Body of pancreas (tissue), 4 donors: ENCODE data around the gene DMKN. TPM values are rescaled to one million over a fixed set of nuclear protein-coding genes. Genes with fewer than 3 reads are reported as not detected.
A peak's percentile ranks its signal among the peaks of the same experiment; 100 is the strongest.

Source experiments
- ATAC-seq: fragments of 150-250 bp; one replicate; pipeline ENCODE4 v1.9.1; 2016
- DNase-seq, 4 donors: peaks; one replicate each; pipeline ENCODE4 v3.0.0-alpha.2; 2019
- H3K27ac ChIP-seq, 4 donors: fragments of 200-600 bp; sonication (generic); 1 replicate in 3 of 4; 2 replicates in 1 of 4; pipeline versions ENCODE4 v1.5.1 to v1.6.1; 2016 to 2019; ENCODE audit warnings: mild to moderate bottlenecking in 1 of 4, mixed read lengths in 1 of 4, moderate library complexity in 1 of 4
- H3K27me3 ChIP-seq, 2 donors: fragments of 200-600 bp; sonication (generic); one replicate each; pipeline ENCODE4 v1.6.0; 2016; ENCODE audit warnings: mild to moderate bottlenecking in 1 of 2
- H3K36me3 ChIP-seq, 2 donors: fragments of 200-600 bp; sonication (generic); replicated peaks in 1 of 2; 2 replicates each; pipeline ENCODE4 v1.5.1; 2016; ENCODE audit warnings: low read depth in 2 of 2; ENCODE audit not compliant: insufficient read depth in 1 of 2
- H3K4me1 ChIP-seq: fragments of 200-600 bp; sonication (generic); one replicate; pipeline ENCODE4 v1.6.0; 2016
- H3K4me3 ChIP-seq, 2 donors: fragments of 200-600 bp; sonication (generic); 1 replicate in 1 of 2; 2 replicates in 1 of 2; pipeline ENCODE4 v1.5.1; 2016 to 2019
- H3K9me3 ChIP-seq, 3 donors: fragments of 200-600 bp; sonication (generic); 1 replicate in 2 of 3; 2 replicates in 1 of 3; pipeline ENCODE4 v1.5.1; 2016
- CTCF ChIP-seq, 7 experiments: fragments of 450-650 bp in 4 of 7; fragments of 200-600 bp in 3 of 7; sonication (generic) in 3 of 7; IDR thresholded peaks; one replicate each; pipeline ENCODE4 v1.5.1; 2016 to 2019; ENCODE audit warnings: antibody characterized with exemption in 7 of 7
- POLR2A ChIP-seq, 3 donors: fragments of 450-650 bp; IDR thresholded peaks; one replicate each; pipeline ENCODE4 v1.6.1; 2016; ENCODE audit warnings: antibody characterized with exemption in 3 of 3, mild to moderate bottlenecking in 2 of 3
- WGBS, 2 donors: methylation state at CpG; one replicate each; pipeline ENCODE4 v1.1.5; 2017; 5-methylcytosine and 5-hydroxymethylcytosine counted together
- intact Hi-C: fragments of 100-400 bp; cut with DNase I; formaldehyde crosslinking; loops from one replicate; pipeline ENCODE4 v1.15.1; 2023
- total RNA-seq, 2 donors: library from RNA; depleted of rRNA; stranded (reverse); fragments of >200 nt; gene quantifications; one replicate each; pipeline ENCODE4 v1.1.0, GENCODE V29; 2016

Gene DMKN
- total RNA-seq, 2 donors from 2014 or later: 146 TPM

GRCh38 chr19:35455616-35456201 lies 57.7 kb downstream of the DMKN start:
- intact Hi-C loops: no loop called here
- DNase-seq (no peak), ATAC-seq (no peak)
- no peak for TF ChIP-seq CTCF (IDR thresholded peaks at IDR 0.05)
- TF ChIP-seq POLR2A (IDR thresholded peaks at IDR 0.05): no peak
- H3K9me3 ChIP-seq: no peaks in the 10 kb centered on the region
- peaks cover 19% of the 10 kb centered on the region for H3K4me1 ChIP-seq
- no peaks in the 10 kb centered on the region for H3K36me3 ChIP-seq
- WGBS, 2 donors: 73 to 87% methylated on average over 3 of the region's 3 CpGs
- H3K27ac ChIP-seq: no peak overlapping the region
- H3K27me3 ChIP-seq: no peaks in the 10 kb centered on the region
- no peak overlapping the region for H3K4me3 ChIP-seq

- no peak for ATAC-seq
- no peak overlapping the region for H3K27ac ChIP-seq
These were observed 58.8 kb downstream of the DMKN start for GRCh38 chr19:35454663-35455062.

GRCh38 chr19:35451338-35452096 lies 61.9 kb downstream of the DMKN start:
- H3K27ac ChIP-seq: no peak overlapping the region
- 84 to 93% methylated on average over 7 of the region's 7 CpGs for WGBS, 2 donors
- H3K9me3 ChIP-seq: no peaks in the 10 kb centered on the region
- ATAC-seq: no peak
- DNase-seq: no peak
- H3K4me3 ChIP-seq: no peak overlapping the region
- no peaks in the 10 kb centered on the region for H3K36me3 ChIP-seq
- peaks cover 8% of the 10 kb centered on the region for H3K4me1 ChIP-seq
- no peak for TF ChIP-seq POLR2A (IDR thresholded peaks at IDR 0.05)
- TF ChIP-seq CTCF (IDR thresholded peaks at IDR 0.05): no peak
- intact Hi-C loops: no loop called here
- H3K27me3 ChIP-seq: peaks cover 0 to 5% of the 10 kb centered on the region in 2 donors

More at GRCh38 chr19:35454663-35455062, 58.8 kb downstream of the DMKN start:
- no peak for DNase-seq
- Histone ChIP-seq H3K9me3 (no peaks in the 10 kb centered on the region), H3K4me3 (no peak overlapping the region), H3K4me1 (peaks cover 14% of the 10 kb centered on the region), H3K27me3 (peaks cover 0 to 5% of the 10 kb centered on the region in 2 donors), H3K36me3 (no peaks in the 10 kb centered on the region)
- TF ChIP-seq CTCF (IDR thresholded peaks at IDR 0.05) (no peak), POLR2A (IDR thresholded peaks at IDR 0.05) (no peak)
- WGBS, 2 donors: 85 to 92% methylated on average over 2 of the region's 2 CpGs
- intact Hi-C loops: no loop called here

- Histone ChIP-seq H3K4me1 (peaks cover 8% of the 10 kb centered on the region), H3K9me3 (no peaks in the 10 kb centered on the region), H3K4me3 (no peak overlapping the region), H3K27me3 (peaks cover 0 to 5% of the 10 kb centered on the region in 2 donors), H3K36me3 (no peaks in the 10 kb centered on the region), H3K27ac (no peak overlapping the region)
- TF ChIP-seq POLR2A (IDR thresholded peaks at IDR 0.05): no peak
- no peak for TF ChIP-seq CTCF (IDR thresholded peaks at IDR 0.05)
- DNase-seq (peak in 1 of 4 donors; percentile 26), ATAC-seq (no peak)
- WGBS, 2 donors: 46 to 53% methylated on average over 17 to 27 of the region's 27 CpGs
- intact Hi-C loops: no loop called here
These were observed 63.9 kb downstream of the DMKN start for GRCh38 chr19:35449359-35450043.
